Fibroblast of lung (primary cell): ENCODE measurements around the gene VCP. TPM values are rescaled to one million over a fixed set of nuclear protein-coding genes. Genes with fewer than 3 reads are reported as not detected.

Experiments used
- DNase-seq, 2 donors: peaks; one replicate each; pipeline versions ENCODE4 v3.0.0 to v3.0.0-alpha.2; 2010; ENCODE audit warnings: low read depth in 2 of 2
- H2AFZ ChIP-seq: 2 replicates; pipeline ENCODE4 v1.5.1; 2012; ENCODE audit warnings: low read length, control low read depth, inconsistent platforms
- H3K27ac ChIP-seq: 2 replicates; pipeline ENCODE4 v1.5.1; 2011; ENCODE audit warnings: low read length, control low read depth; ENCODE audit not compliant: insufficient read depth
- H3K27me3 ChIP-seq: 2 replicates; pipeline ENCODE4 v1.5.1; 2011; ENCODE audit warnings: mild to moderate bottlenecking, low read length; ENCODE audit not compliant: control insufficient read depth, insufficient read depth
- H3K36me3 ChIP-seq: 2 replicates; pipeline ENCODE4 v1.5.1; 2011; ENCODE audit warnings: low read length; ENCODE audit not compliant: control insufficient read depth, insufficient read depth
- H3K4me1 ChIP-seq: 2 replicates; pipeline ENCODE4 v1.5.1; 2011; ENCODE audit warnings: low read length; ENCODE audit not compliant: control insufficient read depth, insufficient read depth; ENCODE audit errors: extremely low read depth
- H3K4me2 ChIP-seq: 2 replicates; pipeline ENCODE4 v1.5.1; 2011; ENCODE audit warnings: low read length, control low read depth; ENCODE audit not compliant: insufficient read depth; ENCODE audit errors: extremely low read depth
- H3K4me3 ChIP-seq, 4 experiments: fragments of 200-600 bp in 1 of 4; sonication (generic) in 1 of 4; replicated peaks in 1 of 4; 2 replicates each; pipeline ENCODE4 v1.5.1; 2011 to 2016; ENCODE audit warnings: low read length in 4 of 4, low read depth in 3 of 4, mild to moderate bottlenecking in 3 of 4, control low read depth in 2 of 4, inconsistent platforms in 1 of 4, mixed read lengths in 1 of 4; ENCODE audit not compliant: insufficient read depth in 1 of 4; ENCODE audit errors: control extremely low read depth in 1 of 4
- H3K79me2 ChIP-seq: 2 replicates; pipeline ENCODE4 v1.5.1; 2012; ENCODE audit warnings: mild to moderate bottlenecking, low read length, inconsistent platforms; ENCODE audit not compliant: control insufficient read depth, insufficient read depth
- H3K9ac ChIP-seq: 2 replicates; pipeline ENCODE4 v1.5.1; 2011; ENCODE audit warnings: mild to moderate bottlenecking, low read length, control low read depth; ENCODE audit not compliant: insufficient read depth
- H3K9me3 ChIP-seq: 2 replicates; pipeline ENCODE4 v1.5.1; 2012; ENCODE audit warnings: low read depth, low read length; ENCODE audit not compliant: control insufficient read depth, insufficient read depth
- H4K20me1 ChIP-seq: 2 replicates; pipeline ENCODE4 v1.5.1; 2011; ENCODE audit warnings: low read length; ENCODE audit not compliant: control insufficient read depth, insufficient read depth; ENCODE audit errors: extremely low read depth
- CTCF ChIP-seq, 2 donors: IDR thresholded peaks in 1 of 2; conservative IDR thresholded peaks in 1 of 2; 1 replicate in 1 of 2; 2 replicates in 1 of 2; pipeline ENCODE4 v1.5.1; 2011 to 2012; ENCODE audit warnings: low read length in 2 of 2, control low read depth in 1 of 2, inconsistent platforms in 1 of 2, low read depth in 1 of 2, mild to moderate bottlenecking in 1 of 2
- EZH2 ChIP-seq: IDR thresholded peaks from 2 replicates; pipeline ENCODE4 v1.5.1; 2012; ENCODE audit warnings: low read length, control low read depth, mild to moderate bottlenecking; ENCODE audit errors: missing control alignments
- polyA plus RNA-seq, 2 donors: library from polyadenylated mRNA; depleted of rRNA in 1 of 2; stranded (reverse) in 1 of 2; unstranded in 1 of 2; fragments of >200 nt; gene quantifications; 2 replicates each; pipeline ENCODE4 v1.2.1, GENCODE V29; 2011 to 2012; ENCODE audit warnings: missing spikeins in 1 of 2
- total RNA-seq: library from RNA; depleted of rRNA; stranded (reverse); fragments of >200 nt; gene quantifications from 2 replicates; pipeline ENCODE4 v1.2.1, GENCODE V29; 2014

The VCP gene
- total and polyA plus RNA-seq, 2 donors (not counting 1 experiment from before 2014, with no cell fraction given), result 298 to 340 TPM

- DNase-seq, result peak in 1 of 2 donors; percentile 41
- no peak for TF ChIP-seq CTCF (conservative IDR thresholded peaks at IDR 0.05 in 1 of 2, IDR thresholded peaks at IDR 0.05 in 1 of 2; ENCODE audit: low read depth in 1 of 2, low read length in 2 of 2)
- TF ChIP-seq EZH2, result no peak
- H3K4me3 ChIP-seq, result no peak overlapping the region
Measured at GRCh38 chr9:35029852-35030251, 42.6 kb downstream of the VCP start.

GRCh38 chr9:35029241-35029640 is 43.2 kb downstream of the VCP start:
- Histone ChIP-seq H2AFZ (no peak overlapping the region), H3K27me3 (no peaks in the 10 kb centered on the region), H3K36me3 (no peaks in the 10 kb centered on the region), H3K4me2 (no peak overlapping the region), H3K9me3 (no peaks in the 10 kb centered on the region), H3K27ac (no peak overlapping the region), H3K79me2 (no peaks in the 10 kb centered on the region), H3K9ac (no peak overlapping the region), H3K4me3 (no peak overlapping the region), H3K4me1 (peaks cover 2% of the 10 kb centered on the region), H4K20me1 (no peaks in the 10 kb centered on the region)
- no peak for TF ChIP-seq CTCF (conservative IDR thresholded peaks at IDR 0.05 in 1 of 2, IDR thresholded peaks at IDR 0.05 in 1 of 2; ENCODE audit: low read depth in 1 of 2, low read length in 2 of 2)
- no peak for TF ChIP-seq EZH2
- no peak for DNase-seq

More at GRCh38 chr9:35029852-35030251, 42.6 kb downstream of the VCP start:
- Histone ChIP-seq H3K4me2 (no peak overlapping the region), H3K27ac (no peak overlapping the region), H4K20me1 (no peaks in the 10 kb centered on the region), H3K36me3 (no peaks in the 10 kb centered on the region), H3K79me2 (no peaks in the 10 kb centered on the region), H3K27me3 (no peaks in the 10 kb centered on the region), H2AFZ (no peak overlapping the region), H3K9me3 (no peaks in the 10 kb centered on the region), H3K9ac (no peak overlapping the region), H3K4me1 (peaks cover 2% of the 10 kb centered on the region)

GRCh38 chr9:35028341-35028740 is 44.1 kb downstream of the VCP start:
- H3K4me3 ChIP-seq, result no peak overlapping the region
- no peaks in the 10 kb centered on the region for H3K9me3 ChIP-seq
- no peak for DNase-seq
- TF ChIP-seq EZH2, result no peak
- no peak for TF ChIP-seq CTCF (conservative IDR thresholded peaks at IDR 0.05 in 1 of 2, IDR thresholded peaks at IDR 0.05 in 1 of 2; ENCODE audit: low read depth in 1 of 2, low read length in 2 of 2)
- H3K27ac ChIP-seq, result no peak overlapping the region
- no peaks in the 10 kb centered on the region for H3K27me3 ChIP-seq
- no peak overlapping the region for H3K4me2 ChIP-seq
- H4K20me1 ChIP-seq, result no peaks in the 10 kb centered on the region
- H3K79me2 ChIP-seq, result no peaks in the 10 kb centered on the region
- H2AFZ ChIP-seq, result no peak overlapping the region
- peaks cover 2% of the 10 kb centered on the region for H3K4me1 ChIP-seq
- no peak overlapping the region for H3K9ac ChIP-seq
- H3K36me3 ChIP-seq, result no peaks in the 10 kb centered on the region
